Colonic mucosa (tissue), 4 donors: ENCODE results near the gene POLR3GL. TPM values are rescaled to one million over a fixed set of nuclear protein-coding genes. Genes with fewer than 3 reads are reported as not detected.

ENCODE experiments used
- DNase-seq: peaks from one replicate; pipeline ENCODE4 v3.0.0-alpha.2; 2020
- H3K27ac ChIP-seq: fragments of 200-600 bp; one replicate; pipeline ENCODE4 v1.8.0; 2021
- H3K27me3 ChIP-seq: fragments of 200-600 bp; one replicate; pipeline ENCODE4 v1.8.0; 2021
- H3K36me3 ChIP-seq: fragments of 200-600 bp; one replicate; pipeline ENCODE4 v1.8.0; 2021
- H3K4me1 ChIP-seq: fragments of 200-600 bp; one replicate; pipeline ENCODE4 v1.8.0; 2021; ENCODE audit warnings: mild to moderate bottlenecking
- H3K4me3 ChIP-seq: fragments of 200-600 bp; one replicate; pipeline ENCODE4 v1.8.0; 2021
- H3K9ac ChIP-seq, 2 donors: one replicate each; pipeline ENCODE4 v1.7.0; 2013; ENCODE audit warnings: control low read depth in 2 of 2, low read depth in 2 of 2, low read length in 2 of 2
- H3K9me3 ChIP-seq: fragments of 200-600 bp; one replicate; pipeline ENCODE4 v1.8.0; 2021
- intact Hi-C: fragments of 100-400 bp; cut with DNase I; formaldehyde crosslinking; loops from one replicate; pipeline ENCODE4 v1.14.1; 2022
- total RNA-seq, 2 donors: library from RNA; stranded (reverse); fragmentation: NEBNext Ultra II Directional in 1 of 2; extraction: Animal tissue kit (Norgen Biotek cat#: 25700) in 1 of 2; gene quantifications; one replicate each; pipeline ENCODE4 v1.2.1, GENCODE V29; 2021
- TF ChIP-seq, protein P1 (sequence below): fragments of 200-600 bp; IDR thresholded peaks from one replicate; pipeline ENCODE4 v1.8.0; 2022; ENCODE audit warnings: antibody characterized with exemption, mild to moderate bottlenecking
- donor health status: healthy.
- donor health status: DM: no; HTN: no; CAD: no.
- donor health status: DM: no; HTN: no; CAD: no.

The POLR3GL gene
- total RNA-seq, 2 donors from 2014 or later = 12.6 to 16.1 TPM

DNA sequence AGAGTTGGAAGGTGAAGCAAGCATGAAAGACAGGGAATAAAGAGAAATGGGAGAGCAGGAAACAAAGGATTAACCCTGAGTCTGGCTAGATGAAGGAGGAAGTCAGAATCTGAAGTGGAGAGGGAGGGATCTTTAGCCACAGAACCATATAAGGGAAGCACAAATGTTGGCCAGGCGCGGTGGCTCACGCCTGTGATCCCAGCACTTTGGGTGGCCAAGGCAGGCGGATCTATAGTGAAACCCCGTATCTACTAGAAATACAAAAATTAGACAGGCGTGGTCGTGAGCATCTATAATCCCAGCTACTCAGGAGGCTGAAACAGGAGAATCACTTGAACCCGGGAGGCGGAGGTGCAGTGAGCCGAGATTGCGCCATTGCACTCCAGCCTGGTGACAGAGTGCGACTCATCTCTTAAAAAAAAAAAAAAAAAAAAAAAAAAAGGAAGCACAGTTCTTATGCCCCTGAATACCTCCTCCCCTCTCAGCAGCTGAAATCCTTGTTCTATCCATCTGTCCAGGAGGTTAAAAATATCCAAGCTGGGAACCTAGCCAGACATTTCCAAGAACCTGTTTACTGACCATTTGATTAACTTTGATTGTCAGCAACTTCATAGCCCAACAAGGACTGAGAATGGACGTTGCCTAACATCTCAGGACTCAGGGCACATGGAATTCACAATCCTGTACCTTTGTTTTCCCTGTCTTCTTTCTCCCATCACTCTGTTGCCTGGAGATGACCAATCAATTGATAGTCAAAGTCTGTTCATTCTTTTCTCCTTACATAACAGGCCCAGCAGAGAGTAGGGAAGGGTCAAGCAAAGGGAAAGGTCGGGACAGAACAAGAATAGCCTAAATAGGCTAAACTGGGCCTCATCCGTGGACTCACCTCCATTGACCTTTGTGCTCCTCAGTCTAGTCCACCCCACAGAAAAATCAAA is 21.3 kb downstream of the POLR3GL start:
- Histone ChIP-seq H3K27ac (peak overlapping the region; percentile 79), H3K9ac (peak overlapping the region; percentile 26 to 84), H3K27me3 (no peaks in the 10 kb centered on the region), H3K4me1 (peaks cover 13% of the 10 kb centered on the region), H3K36me3 (no peaks in the 10 kb centered on the region), H3K4me3 (no peak overlapping the region), H3K9me3 (no peaks in the 10 kb centered on the region)
- intact Hi-C loops = no loop called here
- no peak for DNase-seq
- TF ChIP-seq, protein P1, sequence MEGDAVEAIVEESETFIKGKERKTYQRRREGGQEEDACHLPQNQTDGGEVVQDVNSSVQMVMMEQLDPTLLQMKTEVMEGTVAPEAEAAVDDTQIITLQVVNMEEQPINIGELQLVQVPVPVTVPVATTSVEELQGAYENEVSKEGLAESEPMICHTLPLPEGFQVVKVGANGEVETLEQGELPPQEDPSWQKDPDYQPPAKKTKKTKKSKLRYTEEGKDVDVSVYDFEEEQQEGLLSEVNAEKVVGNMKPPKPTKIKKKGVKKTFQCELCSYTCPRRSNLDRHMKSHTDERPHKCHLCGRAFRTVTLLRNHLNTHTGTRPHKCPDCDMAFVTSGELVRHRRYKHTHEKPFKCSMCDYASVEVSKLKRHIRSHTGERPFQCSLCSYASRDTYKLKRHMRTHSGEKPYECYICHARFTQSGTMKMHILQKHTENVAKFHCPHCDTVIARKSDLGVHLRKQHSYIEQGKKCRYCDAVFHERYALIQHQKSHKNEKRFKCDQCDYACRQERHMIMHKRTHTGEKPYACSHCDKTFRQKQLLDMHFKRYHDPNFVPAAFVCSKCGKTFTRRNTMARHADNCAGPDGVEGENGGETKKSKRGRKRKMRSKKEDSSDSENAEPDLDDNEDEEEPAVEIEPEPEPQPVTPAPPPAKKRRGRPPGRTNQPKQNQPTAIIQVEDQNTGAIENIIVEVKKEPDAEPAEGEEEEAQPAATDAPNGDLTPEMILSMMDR = no peak

DNA sequence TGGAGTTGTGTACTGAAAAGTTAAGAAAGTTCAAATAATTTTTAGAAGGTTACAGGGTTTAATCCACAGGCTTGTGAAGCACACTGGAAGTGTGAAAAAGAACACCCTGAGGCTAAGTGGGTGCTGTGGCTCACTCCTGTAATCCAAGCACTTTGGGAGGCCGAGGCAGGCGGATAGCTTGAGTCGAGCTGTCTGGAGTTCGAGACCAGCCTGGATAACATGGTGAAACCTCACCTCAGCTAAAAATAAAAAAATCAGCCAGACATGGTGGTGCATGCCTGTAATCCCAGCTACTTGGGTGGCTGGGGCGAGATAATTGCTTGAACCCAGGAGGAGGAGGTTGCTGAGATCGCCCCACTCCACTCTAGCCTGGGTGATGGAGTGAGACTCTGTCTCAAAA is 22.1 kb downstream of the POLR3GL start:
- H3K9ac ChIP-seq = peak overlapping the region in 1 of 2 donors; percentile 62
- H3K4me3 ChIP-seq = no peak overlapping the region
- no peaks in the 10 kb centered on the region for H3K27me3 ChIP-seq
- peak overlapping the region; percentile 79 for H3K27ac ChIP-seq
- peaks cover 11% of the 10 kb centered on the region for H3K4me1 ChIP-seq
- intact Hi-C loops = no loop called here
- no peaks in the 10 kb centered on the region for H3K9me3 ChIP-seq
- TF ChIP-seq, protein P1 = no peak
- DNase-seq = no peak
- no peaks in the 10 kb centered on the region for H3K36me3 ChIP-seq

DNA sequence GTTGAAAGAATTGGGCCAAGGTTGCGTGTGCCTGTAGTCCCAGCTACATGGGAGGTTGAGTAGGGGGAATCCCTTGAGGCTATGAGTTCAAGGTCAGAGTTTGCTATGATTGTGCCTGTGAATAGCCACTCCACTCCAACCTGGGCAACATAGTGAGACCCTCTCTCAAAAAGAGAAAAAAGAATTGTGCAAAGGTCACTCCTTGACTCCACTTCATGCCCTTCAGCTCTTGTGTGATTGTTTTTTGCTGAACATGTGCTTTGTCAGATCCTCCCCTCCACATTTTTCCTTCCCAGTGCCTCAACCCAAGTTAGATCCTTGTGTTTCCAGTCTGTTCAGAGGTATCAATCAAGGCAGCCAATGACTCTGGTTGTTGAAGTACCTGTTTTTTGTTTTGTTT is 23.4 kb downstream of the POLR3GL start:
- no peak overlapping the region for H3K27ac ChIP-seq

DNA sequence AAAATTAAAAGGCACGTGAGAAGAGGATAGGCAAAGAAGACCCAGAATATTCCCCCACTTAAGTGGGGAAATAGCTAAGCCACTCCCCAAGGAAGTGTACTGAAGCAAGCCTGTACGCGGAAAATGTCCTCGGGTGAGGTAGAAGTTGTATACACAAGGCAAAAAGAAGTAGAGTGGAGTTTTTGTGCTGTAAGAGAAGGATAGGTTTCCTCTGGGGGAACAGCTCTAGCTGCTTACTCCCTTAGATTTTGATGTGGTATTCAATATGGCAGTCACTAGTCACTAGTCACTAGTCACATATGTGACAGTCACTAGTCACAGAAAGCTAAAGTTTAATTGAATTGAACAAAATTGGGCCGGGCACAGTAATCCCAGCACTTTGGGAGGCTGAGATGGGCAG is 24.3 kb downstream of the POLR3GL start:
- peak overlapping the region; percentile 16 for H3K27ac ChIP-seq
- intact Hi-C loops = no loop called here
- H3K27me3 ChIP-seq = no peaks in the 10 kb centered on the region
- H3K4me1 ChIP-seq = no peaks in the 10 kb centered on the region
- TF ChIP-seq, protein P1 = no peak
- no peaks in the 10 kb centered on the region for H3K9me3 ChIP-seq
- H3K9ac ChIP-seq = no peak overlapping the region
- no peaks in the 10 kb centered on the region for H3K36me3 ChIP-seq
- DNase-seq = no peak
- no peak overlapping the region for H3K4me3 ChIP-seq

More for the DNA sequence above, 23.4 kb downstream of the POLR3GL start:
- H3K9me3 ChIP-seq = no peaks in the 10 kb centered on the region
- no peak overlapping the region for H3K9ac ChIP-seq
- no peak for DNase-seq
- intact Hi-C loops = no loop called here
- no peaks in the 10 kb centered on the region for H3K27me3 ChIP-seq
- no peaks in the 10 kb centered on the region for H3K36me3 ChIP-seq
- TF ChIP-seq, protein P1 = no peak
- peaks cover 7% of the 10 kb centered on the region for H3K4me1 ChIP-seq
- H3K4me3 ChIP-seq = no peak overlapping the region

DNA sequence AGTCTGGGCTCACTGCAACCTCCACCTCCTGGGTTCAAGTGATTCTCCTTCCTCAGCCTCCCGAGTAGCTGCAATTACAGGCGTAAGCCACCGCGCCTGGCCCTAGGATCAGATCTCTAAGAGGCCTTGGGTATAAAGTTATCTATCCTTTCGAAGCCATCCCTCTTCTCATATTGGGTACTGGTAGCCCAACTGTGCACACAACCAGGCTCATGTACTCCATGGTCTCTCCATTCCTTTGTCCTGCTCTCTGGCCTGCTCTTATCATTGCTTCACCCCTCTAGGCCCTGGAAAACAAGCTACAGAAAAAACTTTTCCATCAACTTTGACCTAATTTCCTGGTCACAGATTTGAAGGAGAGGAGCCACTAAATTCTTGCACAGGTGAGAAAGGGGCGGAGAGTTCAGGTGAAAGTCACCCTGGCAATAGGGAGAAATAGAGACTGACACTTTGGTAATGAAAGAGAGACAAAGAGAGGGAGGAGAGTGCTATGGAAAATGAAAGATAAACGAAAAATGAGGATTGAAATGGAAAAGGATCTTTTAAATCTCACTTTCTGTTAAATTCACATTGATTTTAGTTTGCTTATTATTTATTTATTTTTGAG is 25.9 kb downstream of the POLR3GL start:
- intact Hi-C loops = no loop called here
- Histone ChIP-seq H3K27ac (peak overlapping the region; percentile 94), H3K4me1 (no peaks in the 10 kb centered on the region), H3K9ac (peak overlapping the region in 1 of 2 donors; percentile 8), H3K36me3 (peaks cover 9% of the 10 kb centered on the region), H3K4me3 (no peak overlapping the region), H3K27me3 (no peaks in the 10 kb centered on the region), H3K9me3 (no peaks in the 10 kb centered on the region)
- TF ChIP-seq, protein P1 = no peak
- DNase-seq = no peak
